ENCODE measurements around the gene TMEM220.
"Not testable (repeated sequence)": the region's sequence is repeated elsewhere in the genome, so short reads cannot be mapped to it uniquely, and the experiment has no call there.

The TMEM220 gene

GRCh38 chr17:10697092-10698081, 32.4 kb downstream of the TMEM220 start, which contains the start of the genes ADPRM and SCO1:
ADPRM (plus strand) TSS chr17:10697594; CDS start chr17:10704927, 7,333 bp downstream.
SCO1 (minus strand) TSS chr17:10697533; CDS start chr17:10697507, 26 bp downstream.
- peak; percentile 96 for DNase-seq (ENCODE audit: low read depth)
- TF ChIP-seq CTCF (IDR thresholded peaks at IDR 0.05; ENCODE audit: insufficient read depth, low read depth, low read length, missing control alignments) = peak; percentile 35

GRCh38 chr17:10695875-10696407, 33.9 kb downstream of the TMEM220 start:
- not testable (repeated sequence) for DNase-seq (ENCODE audit: low read depth)
- peak overlapping the region; percentile 79 for H3K4me3 ChIP-seq (ENCODE audit: low read depth, low read length)

More at GRCh38 chr17:10697092-10698081, 32.4 kb downstream of the TMEM220 start, which contains the start of the genes ADPRM and SCO1:
- peak within 1 kb of the TSS; percentile 79 for H3K4me3 ChIP-seq (ENCODE audit: low read depth, low read length)

- no peak for TF ChIP-seq CTCF (IDR thresholded peaks at IDR 0.05; ENCODE audit: insufficient read depth, low read depth, low read length, missing control alignments)
- DNase-seq (ENCODE audit: low read depth) = no peak
- no peak overlapping the region for H3K4me3 ChIP-seq (ENCODE audit: low read depth, low read length)
Observed at GRCh38 chr17:10687499-10687898, 42.3 kb downstream of the TMEM220 start.

GRCh38 chr17:10683853-10684252, 46.0 kb downstream of the TMEM220 start:
- no peak overlapping the region for H3K4me3 ChIP-seq (ENCODE audit: low read depth, low read length)
- peak; percentile 42 for TF ChIP-seq CTCF (IDR thresholded peaks at IDR 0.05; ENCODE audit: insufficient read depth, low read depth, low read length, missing control alignments)
- DNase-seq (ENCODE audit: low read depth) = peak; percentile 28

GRCh38 chr17:10681866-10682446, 47.9 kb downstream of the TMEM220 start:
- no peak overlapping the region for H3K4me3 ChIP-seq (ENCODE audit: low read depth, low read length)
- TF ChIP-seq CTCF (IDR thresholded peaks at IDR 0.05; ENCODE audit: insufficient read depth, low read depth, low read length, missing control alignments) = no peak
- DNase-seq (ENCODE audit: low read depth) = no peak

GRCh38 chr17:10674704-10675103, 55.1 kb downstream of the TMEM220 start:
- H3K4me3 ChIP-seq (ENCODE audit: low read depth, low read length) = no peak overlapping the region
- no peak for TF ChIP-seq CTCF (IDR thresholded peaks at IDR 0.05; ENCODE audit: insufficient read depth, low read depth, low read length, missing control alignments)
- no peak for DNase-seq (ENCODE audit: low read depth)

- DNase-seq (ENCODE audit: low read depth) = no peak
- H3K4me3 ChIP-seq (ENCODE audit: low read depth, low read length) = no peak overlapping the region
- no peak for TF ChIP-seq CTCF (IDR thresholded peaks at IDR 0.05; ENCODE audit: insufficient read depth, low read depth, low read length, missing control alignments)
Observed at GRCh38 chr17:10673312-10673711, 56.5 kb downstream of the TMEM220 start.

Data from GM12865 (cell line).